GM04504 (cell line): ENCODE measurements around the gene MPV17L2.

Source experiments
- DNase-seq: peaks from one replicate; pipeline ENCODE4 v3.0.0-alpha.2; 2012; ENCODE audit warnings: low read depth

MPV17L2 gene

DNA sequence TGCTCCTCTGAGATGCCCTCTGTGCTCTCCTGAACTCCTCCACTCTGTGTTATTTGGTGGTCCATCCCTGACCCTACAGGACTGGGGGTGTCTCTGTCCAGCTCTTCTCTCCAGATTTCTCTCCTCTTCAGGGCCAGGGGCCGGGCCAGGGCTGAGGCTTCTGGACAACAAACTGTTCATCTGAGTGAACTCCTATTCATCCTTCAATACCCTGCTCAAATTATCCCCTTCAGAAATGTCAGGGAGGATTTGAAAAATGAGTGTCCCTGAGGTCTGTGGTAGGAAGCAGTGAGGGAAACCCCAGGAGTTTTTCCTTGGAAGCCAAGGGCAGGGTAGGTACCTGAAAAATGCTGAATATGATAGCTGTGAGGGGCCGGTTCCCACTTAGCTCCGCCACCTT, 25.6 kb downstream of the MPV17L2 start:
- DNase-seq = no peak

DNA sequence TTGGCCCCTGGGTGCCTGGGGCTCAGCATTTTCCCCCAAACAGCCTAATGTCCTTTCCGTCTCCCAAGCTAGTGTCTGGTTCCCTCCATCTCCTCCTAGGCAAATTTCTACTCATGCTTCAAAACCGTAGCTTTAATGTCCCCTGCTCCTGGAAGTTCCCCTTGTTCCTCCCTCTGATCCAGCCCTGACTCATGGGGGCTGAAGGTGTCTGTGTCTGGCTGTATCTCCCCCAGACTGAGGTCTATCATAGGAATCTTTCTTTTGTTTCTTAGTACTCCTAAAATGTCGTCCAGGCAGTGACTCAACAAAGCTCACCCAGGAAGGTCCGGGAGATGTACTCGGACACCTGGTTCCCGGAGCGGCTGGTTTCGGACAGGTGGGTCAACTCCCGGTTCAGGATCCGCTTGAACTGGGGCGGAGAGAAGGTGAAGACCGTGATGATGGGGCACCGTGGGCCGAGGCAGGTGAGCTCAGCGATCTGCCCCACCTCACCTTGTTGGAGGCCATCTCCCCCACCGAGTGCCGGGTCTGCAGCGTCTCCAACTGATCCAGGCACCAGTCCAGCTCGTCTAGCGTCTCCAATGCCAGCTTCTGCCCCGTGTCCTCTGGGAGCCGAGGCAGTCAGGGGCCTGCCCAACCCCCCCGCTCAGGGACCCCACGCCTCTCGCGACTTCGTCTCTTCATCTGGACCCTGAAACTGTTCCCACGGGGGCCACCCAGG, 27.1 kb downstream of the MPV17L2 start:
- no peak for DNase-seq

DNA sequence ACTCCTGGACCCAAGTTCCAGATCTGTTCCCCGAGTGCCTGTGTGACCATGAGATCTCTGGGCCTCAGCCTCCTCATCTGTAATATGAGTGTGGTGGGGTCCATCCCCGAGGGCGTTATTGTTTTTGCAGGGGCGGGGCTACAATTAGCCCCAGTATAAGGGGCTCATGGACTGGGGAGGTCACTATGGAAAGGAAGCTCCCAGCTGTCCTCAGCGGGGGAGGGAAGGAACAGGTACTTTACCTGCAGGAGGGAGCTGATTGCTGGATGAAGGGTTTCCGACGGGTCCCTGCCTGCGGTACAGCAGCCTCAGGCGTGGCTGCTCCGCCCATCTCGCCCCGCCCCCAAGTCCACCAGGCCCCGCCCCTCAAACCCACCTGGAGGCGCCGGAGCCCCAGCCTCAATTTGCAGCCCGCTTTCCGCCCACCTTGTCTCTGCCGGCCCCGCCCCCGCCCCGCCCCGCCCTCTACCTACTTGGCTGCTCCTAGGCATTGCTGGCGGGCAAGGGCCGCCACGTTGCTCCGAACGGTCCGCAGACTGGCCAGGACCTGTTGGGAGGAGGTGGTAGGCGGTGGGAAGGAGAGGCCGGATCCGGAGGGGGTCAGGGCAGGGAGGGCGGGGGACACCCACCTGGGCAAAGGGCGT, 27.7 kb downstream of the MPV17L2 start:
- no peak for DNase-seq

DNA sequence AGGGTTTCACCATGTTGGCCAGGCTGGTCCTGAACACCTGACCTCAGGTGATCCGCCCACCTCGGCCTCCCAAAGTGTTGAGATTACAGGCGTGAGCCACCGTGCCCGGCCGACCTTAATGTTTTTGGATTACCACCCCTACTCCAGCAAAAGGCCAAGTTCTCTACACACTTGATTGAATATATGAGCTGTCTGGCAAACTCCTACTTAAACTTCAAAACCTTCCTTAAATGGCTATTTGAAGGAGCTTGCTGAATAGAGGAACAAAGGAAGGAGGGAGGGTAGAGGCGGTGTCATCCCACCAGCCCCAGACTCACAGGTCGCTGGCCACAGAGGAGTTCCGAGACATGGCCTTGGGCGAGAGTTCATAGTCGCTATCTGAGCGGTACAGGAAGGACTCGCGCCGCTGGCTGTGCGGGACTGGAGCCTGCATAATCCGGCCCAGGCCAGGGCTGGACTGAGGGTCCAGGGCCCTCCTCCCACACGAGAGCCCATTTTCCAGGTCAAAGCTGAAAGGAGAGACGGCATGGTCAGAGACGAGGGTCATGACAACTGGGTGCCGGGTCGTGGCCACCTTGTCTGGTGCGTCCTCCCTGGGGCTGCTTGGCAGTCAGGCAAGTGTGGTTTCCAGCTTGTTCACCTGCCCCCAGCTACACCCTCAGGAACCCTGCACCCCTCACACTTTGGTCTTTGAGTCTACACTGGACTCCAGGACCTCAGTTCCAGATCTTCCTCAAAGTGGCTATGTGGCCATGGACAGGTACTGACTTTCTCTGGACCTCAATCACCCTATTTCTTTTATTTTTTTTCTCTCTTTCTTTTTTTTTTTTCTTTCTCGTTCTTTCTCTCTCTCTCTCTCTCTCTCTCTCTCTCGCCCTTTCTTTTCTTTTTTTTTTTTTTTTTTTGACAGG, 29.1 kb downstream of the MPV17L2 start:
- no peak for DNase-seq

DNA sequence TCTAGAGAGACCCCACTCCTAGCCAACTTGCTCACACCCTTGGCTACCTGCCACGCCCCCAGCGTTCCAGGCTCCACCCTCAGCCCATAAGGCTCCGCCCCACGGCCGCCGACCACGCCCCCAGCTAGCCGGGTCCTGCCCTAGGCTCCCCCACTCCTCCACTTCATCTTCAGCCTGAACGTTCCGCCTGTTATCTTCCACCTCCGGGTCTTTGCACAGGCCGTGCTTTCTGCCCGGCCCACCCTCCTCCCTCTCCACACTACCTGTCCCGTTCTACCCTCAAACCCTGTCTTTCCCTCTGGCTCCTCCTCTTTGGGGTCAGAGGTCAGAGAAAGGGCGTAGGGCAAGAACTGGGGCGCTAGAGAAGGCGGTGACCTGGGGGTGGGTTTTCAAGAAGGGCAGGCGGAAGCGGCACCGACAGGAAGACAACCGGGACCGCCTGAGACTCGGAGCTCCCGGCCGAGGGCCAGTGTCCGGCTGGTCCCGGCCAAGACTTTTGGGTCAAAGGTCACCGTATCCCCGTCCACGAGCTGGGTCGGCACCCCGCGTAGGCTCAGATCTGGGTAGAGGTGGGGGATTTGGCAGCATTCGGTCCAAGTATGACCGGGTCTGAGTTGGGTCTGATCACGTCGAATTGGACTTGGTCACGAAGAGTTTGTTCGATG, 31.0 kb downstream of the MPV17L2 start:
- no peak for DNase-seq

DNA sequence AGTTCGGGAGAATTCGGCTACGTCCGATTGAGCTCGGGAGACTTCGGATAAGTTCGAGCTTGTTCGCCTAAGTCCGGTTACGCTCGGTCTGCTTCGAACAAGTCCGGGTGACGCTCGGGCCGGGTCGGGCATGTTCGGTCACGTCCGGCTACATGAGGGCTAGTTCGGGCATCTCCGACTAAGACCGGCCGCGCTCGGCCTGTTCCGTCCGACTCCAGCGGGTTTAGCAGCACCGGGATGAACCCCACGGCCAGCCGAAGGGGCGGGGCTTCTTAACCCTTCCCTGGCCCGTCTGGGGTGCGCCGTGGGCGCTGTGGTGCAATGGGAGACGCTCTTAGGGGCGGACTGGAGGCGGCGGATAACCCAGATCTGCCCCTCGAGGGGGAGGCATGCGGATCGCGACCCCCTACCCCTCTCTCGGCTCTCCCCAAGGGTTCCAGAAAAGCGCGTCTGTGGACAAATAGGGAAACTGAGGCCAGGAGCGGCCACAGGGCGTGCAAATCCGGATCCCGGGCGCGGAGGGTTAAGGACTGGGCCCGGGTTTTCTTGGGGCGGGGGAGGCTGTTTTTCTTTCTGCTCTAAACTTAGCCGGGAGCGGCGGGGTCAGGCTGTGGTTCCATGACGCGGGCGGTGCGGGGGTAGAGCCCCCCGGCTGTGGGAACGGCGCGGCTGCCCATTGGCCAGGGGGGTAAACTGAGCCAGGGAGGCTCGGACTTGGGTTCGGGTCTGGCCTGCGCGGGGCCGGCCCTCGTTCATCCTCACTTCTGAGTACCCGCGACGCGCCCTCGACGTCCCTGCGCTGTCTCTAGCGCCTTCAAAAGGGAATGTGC, 31.7 kb downstream of the MPV17L2 start:
- DNase-seq = peak; percentile 94

DNA sequence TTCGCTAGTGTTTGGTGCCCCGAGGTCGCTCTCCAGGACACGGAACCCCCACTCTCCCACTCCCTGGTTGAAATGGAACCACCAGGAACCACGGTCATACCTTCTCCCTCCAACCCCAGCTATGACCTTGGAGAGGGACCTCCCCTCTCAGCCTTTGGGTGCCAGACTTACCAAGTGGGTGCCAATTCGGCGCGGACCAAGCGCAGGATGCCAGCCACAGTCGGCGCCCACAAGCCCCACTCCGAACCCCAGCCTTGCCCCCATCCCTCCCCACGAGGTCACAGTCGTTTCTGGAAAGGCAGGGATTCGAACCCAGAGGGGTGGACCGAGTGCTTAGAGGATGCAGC, 32.3 kb downstream of the MPV17L2 start:
- DNase-seq = no peak

DNA sequence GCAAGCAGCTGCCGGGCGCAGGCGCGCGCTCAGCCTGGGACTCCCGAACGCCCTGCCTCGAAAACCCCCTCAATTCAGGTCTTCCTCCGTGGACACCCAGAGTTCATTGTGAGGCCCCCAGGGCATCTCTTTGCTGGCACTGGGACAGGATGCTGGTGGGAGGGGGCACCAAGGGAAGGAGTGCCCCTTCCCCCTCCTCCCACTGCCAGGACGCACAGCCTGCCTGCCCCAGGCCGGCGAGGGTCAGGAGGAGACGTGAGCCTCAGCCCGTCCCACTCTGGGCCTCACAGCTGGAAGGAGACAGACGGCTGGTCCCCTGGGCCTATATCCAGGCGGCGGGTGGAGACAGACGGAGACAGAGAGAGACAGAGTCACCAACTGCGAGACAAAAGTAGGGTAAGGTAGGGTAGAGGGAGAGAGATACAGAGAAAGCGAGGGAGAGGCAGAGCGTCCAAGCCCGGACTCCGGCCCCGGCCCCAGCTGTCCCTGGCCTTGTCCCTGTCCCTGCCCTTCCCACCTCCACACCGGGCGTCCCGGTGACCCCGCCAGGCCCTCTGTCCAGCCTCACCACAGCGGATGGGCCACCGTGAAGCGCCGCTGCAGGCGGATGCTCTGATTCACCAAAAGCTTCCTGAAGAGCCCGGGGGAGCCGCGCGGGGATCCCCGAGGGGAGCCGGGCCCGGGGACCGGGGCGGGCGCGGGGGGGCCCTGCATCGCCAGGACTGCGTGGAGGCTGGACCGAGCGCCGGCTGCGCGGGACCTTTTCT, 32.9 kb downstream of the MPV17L2 start, which contains the start of gene PDE4C:
PDE4C (minus strand) TSS at position 737 of the 767 bp plus-strand sequence; CDS start at position 714, 23 bp downstream.
- DNase-seq = no peak

DNA sequence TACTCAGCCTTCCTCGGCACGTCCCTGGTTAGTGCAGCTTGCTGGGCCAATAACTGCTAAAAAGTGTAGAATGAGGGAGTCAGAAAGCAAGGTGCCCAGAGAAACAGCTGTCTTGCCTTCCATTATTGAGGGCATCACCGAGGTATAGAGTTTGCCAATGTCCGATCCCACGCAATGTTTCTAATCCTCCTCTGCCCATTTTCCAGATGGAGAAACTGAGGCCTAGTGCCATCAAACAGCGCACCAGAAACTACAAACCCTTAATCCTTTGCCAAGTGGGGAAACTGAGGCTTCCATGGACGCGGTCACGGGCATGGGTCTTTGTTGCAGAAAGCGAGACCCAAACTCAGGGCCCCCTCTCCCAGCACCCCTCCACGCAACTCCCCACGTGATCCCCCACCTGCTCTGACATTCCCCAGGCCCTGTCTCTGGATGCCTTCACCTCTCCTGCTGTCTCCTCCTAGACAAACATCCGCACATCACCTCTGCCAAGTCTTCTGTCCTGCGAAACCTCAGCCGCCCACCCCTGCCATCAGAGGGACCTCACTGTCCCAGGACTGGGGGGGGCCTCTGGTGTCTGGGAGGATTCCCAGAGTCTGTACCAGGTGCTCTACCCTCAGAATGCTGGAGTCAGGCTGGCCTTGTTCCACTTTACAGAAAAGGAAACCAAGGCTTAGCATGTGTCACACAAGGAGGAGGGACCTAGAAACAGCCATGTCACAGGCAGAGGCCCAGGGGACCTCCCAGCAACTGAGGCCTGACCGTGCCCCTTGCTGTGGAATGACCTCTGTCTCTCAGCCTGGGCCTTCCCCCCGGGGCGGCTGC, 34.1 kb downstream of the MPV17L2 start:
- no peak for DNase-seq

DNA sequence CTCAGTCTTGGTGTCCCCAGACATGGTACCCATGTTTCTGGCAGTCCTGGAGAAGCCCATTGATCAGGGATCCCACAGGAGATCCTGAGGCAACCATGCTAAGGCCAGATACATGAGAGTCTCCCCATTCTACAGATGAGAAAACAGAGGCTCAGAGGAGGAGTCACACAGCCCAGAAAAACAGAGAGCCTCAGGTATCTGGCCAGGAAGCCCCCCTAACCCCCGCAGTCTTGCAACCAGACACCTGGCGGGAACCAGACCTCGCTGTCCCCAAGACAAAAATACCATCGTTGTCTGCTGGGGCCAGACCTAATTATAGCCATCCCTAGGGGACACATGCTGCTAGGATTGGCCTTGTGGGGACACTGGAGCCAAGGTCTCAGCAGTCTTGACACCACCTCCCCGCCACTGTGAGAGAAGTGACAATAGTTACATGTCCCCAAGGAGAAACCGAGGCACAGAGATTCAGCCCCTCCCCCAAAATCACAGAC, 34.8 kb downstream of the MPV17L2 start:
- DNase-seq = no peak

DNA sequence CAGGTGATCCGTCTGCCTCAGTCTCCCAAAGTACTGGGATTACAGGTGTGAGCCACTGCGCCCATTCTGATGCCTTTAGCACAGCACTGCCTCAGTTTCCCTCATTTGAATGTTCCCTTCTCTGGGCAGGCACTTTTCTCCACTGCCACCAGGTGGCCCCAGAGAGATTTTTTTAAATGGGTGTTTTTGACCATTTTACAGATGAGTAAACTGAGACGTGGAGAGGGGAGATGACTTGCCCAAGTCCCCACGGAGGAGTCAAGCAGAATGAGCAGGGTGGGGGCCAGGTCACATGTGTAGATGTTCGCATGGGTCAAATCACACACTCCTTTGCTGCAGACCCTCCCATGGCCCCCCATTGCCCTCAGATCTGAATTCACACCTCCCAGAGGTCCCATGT, 36.5 kb downstream of the MPV17L2 start:
- no peak for DNase-seq

DNA sequence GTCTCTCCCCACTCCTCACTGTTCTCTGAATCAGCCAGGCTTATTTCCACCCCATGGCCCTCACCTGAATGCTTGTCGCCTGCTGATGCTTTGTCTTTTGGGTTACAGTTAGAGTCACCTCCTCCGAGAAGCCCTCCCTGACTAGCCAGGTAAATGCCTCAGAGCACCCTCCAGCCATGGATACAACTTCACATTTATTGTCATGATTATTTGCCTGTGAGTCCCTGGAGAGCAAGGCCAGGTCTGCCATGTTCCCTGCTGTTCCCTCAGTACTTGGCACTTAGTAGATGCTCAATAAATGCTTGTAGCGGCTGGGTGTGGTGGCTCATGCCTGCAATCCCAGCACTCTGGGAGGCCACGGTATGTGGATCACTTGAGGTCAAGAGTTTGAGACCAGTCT, 36.9 kb downstream of the MPV17L2 start:
- no peak for DNase-seq

DNA sequence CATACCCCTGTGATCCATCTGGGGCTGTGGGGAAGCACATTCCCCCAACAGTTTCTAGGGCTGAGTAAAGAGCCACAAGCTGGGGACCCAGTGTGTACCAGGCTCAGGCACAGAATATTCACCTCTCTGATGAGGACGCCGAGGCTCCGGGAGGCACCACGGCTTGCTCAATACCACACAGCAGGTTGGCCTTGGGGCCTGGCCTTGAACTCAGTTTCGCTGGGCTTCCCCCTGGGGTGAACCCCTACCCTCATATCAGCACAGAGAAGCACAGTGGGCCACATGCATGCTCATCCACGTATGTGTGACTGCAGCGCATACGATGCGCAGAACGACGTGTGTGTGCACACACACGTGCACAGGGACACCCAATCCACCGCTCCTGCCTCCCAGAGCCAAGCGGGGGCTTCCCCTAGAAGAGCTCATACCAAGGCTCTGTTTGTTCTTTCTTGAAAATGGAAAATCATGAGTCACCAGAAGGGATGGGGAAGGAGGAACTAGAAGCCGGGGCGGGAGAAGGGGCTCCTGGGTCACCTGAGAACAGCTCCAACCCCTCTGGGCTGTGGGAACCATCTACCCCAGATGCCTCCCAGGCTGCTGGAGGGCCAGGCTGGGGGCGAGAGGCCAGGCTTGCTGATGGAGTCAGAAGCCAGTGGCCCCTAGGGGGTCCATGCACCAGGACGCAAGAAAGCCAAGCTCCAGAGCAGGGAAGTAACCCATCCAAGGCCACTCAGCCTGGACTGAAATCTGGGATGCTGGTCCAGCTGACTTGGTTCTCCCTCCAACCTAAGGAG, 38.1 kb downstream of the MPV17L2 start:
- no peak for DNase-seq

DNA sequence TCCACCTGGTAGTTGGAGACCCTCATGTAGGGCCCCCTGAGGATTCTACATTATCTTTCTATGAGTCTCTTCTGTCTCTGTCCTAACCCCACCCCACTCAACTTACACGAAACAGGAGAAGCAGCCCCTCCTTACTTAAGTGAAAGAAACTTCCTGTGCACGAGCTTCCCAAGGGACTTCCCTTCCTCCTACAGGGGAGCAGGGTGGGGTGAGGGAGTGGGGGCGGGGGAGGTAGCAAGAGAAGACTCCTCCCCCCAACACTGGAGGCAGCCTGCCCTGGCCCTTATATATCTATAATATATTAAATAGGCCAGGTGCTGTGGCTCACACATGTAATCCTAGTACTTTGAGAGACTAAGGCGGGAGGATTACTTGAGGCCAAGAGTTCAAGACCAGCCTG, 38.8 kb downstream of the MPV17L2 start:
- DNase-seq = no peak

DNA sequence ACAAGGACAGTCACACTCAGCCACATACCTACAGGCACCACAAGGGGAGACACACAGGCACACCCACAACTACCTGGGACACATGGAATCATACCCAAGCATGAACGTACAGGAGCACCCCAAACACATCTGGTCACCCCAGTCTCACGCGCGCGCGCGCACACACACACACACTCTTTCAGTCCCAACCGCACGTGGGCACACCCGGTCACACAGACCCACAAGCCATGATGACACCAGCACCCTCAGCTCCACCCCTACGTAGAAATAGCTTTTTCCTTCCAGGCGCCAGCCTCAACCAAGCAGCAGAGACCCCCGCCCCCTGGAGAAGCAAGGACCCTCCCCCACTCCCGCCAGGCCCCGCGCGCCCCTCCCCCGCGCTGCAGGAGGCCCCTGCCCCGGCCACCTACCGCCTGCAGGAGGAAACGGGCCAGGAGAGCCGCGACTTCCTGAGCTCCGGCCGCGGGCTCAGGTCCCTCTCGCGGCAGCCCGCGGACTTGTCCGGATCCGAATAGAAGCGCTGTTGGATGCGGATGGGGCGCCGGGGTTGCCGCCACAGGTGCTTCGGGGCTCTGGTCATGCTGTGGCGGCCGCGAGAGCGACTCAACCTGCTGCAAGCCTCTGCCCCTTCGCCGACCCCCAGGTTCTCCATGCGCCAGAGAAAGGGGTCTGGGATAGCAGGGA, 39.7 kb downstream of the MPV17L2 start:
- DNase-seq = no peak

DNA sequence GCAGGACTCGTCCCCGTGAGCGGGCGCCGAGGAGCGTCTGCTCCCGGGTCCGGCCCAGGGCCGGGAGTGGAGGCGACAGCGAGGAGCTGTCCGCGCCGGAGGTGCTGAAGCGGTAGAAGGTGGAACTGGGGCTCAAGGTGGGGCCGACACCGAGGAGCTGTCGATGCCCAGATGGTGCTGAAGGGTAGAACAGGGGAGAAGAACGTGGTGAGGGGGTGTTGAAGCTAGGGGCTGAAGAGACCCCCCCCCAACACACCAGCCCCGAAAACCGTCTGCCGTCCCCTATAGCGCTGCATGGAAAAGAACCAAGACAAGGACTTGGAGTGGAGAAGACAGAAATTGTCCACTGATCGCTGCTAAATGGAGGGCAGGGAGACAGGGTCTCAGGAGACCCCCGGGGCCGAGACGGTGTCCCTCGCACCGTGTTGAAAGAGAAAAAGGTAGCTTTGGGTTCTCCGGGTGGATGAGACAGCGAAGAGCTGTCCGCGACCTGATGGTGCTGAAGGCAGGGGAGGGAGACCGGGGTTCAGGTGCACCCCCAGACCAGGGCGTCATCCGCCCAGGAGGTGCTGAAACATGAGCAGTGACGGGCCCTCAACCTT, 40.3 kb downstream of the MPV17L2 start:
- no peak for DNase-seq

DNA sequence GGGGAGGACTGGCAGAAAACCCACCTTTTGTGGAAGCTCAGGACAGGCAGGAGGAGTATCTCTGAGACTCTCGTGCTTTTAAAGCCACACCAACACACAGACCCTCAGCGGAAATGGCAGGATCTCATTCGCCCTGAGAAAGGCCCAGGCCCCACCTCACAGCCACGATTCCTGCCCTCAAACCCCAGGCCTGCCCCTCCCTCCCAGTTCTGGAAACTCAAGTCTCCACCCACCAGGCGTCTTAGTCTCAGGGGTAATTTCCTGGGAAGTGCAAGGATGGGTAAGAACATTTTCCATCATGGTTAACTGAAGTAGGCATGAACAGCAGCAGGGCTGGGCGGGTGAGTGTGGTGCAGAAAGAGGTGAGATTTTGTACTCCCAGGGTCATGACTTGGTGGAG, 41.2 kb downstream of the MPV17L2 start:
- no peak for DNase-seq

DNA sequence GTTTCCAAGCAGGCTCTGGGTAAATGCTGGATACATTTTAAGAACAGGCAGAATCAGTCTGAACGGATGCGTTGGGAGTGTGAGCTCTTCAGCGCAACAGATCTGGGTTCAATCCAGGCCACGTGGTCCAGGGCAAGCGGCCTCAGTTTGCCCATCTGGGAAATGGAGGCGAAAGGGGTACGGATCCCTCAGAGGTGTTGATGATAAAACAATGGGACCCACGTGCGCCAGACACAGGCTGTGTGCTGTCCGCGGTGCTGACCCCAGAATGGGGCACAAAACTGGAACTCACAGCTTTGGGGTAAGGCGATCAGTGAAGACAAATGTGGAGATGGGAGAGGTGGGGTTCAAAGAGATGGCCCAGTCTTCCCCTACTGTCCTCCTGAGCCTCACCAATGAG, 46.3 kb downstream of the MPV17L2 start:
- DNase-seq = no peak
